Stimulated activated CD4-positive, alpha-beta T cell treated with anti-CD3 and anti-CD28 coated beads, Interleukin-1b, Interleukin-23, amount 100 ng/mL, for 48 hours (primary cell): Measurements from ENCODE around the gene DSCAML1.

ENCODE experiments used
- DNase-seq: peaks from one replicate; pipeline ENCODE4 v3.0.0-alpha.2; 2020

The DSCAML1 gene

GRCh38 chr11:117831661-117832415, 34.8 kb upstream of the DSCAML1 start:
- DNase-seq = no peak

- DNase-seq = no peak
These were observed 33.8 kb upstream of the DSCAML1 start for GRCh38 chr11:117830674-117831351.

GRCh38 chr11:117830072-117830471, 33.1 kb upstream of the DSCAML1 start:
- no peak for DNase-seq

- DNase-seq = no peak
These were observed 32.3 kb upstream of the DSCAML1 start for GRCh38 chr11:117829369-117829725.

- DNase-seq = peak; percentile 87
These were observed 31.8 kb upstream of the DSCAML1 start for GRCh38 chr11:117828611-117829368.

- no peak for DNase-seq
These were observed 30.8 kb upstream of the DSCAML1 start for GRCh38 chr11:117827521-117828511.

- no peak for DNase-seq
These were observed 29.8 kb upstream of the DSCAML1 start for GRCh38 chr11:117826832-117827231.

- no peak for DNase-seq
These were observed 29.2 kb upstream of the DSCAML1 start for GRCh38 chr11:117826190-117826570.

GRCh38 chr11:117825538-117826189, 28.6 kb upstream of the DSCAML1 start:
- DNase-seq = no peak

GRCh38 chr11:117824571-117825537, 27.8 kb upstream of the DSCAML1 start, which contains the start of gene FXYD2:
Gene FXYD2 (minus strand): TSS chr11:117824744. CDS start chr11:117824678, 66 bp downstream.
- DNase-seq = no peak

- DNase-seq = no peak
These were observed 27.0 kb upstream of the DSCAML1 start for GRCh38 chr11:117823946-117824420.

- DNase-seq = no peak
These were observed 26.4 kb upstream of the DSCAML1 start for GRCh38 chr11:117823294-117823945.

- peak; percentile 55 for DNase-seq
These were observed 25.3 kb upstream of the DSCAML1 start for GRCh38 chr11:117822074-117823033.

GRCh38 chr11:117821431-117821830, 24.4 kb upstream of the DSCAML1 start:
- DNase-seq = no peak

GRCh38 chr11:117820516-117820915, 23.5 kb upstream of the DSCAML1 start:
- DNase-seq = no peak

- no peak for DNase-seq
These were observed 23.1 kb upstream of the DSCAML1 start for GRCh38 chr11:117820071-117820470.

GRCh38 chr11:117819096-117820040, 22.4 kb upstream of the DSCAML1 start:
- DNase-seq = no peak
